Measurements from ENCODE around the gene HECW1.

DNA sequence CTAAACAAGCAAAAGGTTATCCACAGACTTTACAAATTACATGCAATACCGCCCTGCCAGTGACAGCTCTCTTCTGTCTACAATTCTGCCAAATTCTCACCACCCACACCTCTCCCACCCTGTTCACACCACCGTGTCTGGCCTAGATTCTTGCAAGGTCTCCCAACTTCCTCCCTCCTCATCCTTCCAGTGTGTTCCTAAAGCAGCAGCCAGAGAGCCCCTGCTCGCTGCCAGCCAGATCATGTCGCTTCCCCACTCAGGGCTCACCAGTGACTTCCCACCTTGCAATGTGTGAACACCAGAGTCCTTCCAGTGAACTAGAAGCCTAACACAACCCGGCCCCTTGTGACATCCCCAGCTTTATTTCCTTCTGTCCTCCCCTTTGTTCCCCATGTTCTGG, 121.6 kb downstream of the HECW1 start:
- TF ChIP-seq, protein P1, sequence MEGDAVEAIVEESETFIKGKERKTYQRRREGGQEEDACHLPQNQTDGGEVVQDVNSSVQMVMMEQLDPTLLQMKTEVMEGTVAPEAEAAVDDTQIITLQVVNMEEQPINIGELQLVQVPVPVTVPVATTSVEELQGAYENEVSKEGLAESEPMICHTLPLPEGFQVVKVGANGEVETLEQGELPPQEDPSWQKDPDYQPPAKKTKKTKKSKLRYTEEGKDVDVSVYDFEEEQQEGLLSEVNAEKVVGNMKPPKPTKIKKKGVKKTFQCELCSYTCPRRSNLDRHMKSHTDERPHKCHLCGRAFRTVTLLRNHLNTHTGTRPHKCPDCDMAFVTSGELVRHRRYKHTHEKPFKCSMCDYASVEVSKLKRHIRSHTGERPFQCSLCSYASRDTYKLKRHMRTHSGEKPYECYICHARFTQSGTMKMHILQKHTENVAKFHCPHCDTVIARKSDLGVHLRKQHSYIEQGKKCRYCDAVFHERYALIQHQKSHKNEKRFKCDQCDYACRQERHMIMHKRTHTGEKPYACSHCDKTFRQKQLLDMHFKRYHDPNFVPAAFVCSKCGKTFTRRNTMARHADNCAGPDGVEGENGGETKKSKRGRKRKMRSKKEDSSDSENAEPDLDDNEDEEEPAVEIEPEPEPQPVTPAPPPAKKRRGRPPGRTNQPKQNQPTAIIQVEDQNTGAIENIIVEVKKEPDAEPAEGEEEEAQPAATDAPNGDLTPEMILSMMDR (IDR thresholded peaks at IDR 0.05): no peak
- no peak for TF ChIP-seq POLR2AphosphoS5 (IDR thresholded peaks at IDR 0.05)

All from esophagus muscularis mucosa (tissue), 3 donors.